HEK293 (cell line): ENCODE results near the gene UCHL3.

ENCODE experiments used
- CTCF ChIA-PET: fragments of 350-600 bp; formaldehyde crosslinking; extraction: SDS; loops from one replicate; lab custom pipeline; 2021; ENCODE audit warnings: antibody characterized with exemption; lab: Yijun Ruan, JAX
- POLR2A ChIA-PET: fragments of 300-600 bp; formaldehyde crosslinking; extraction: SDS; loops from one replicate; lab custom pipeline; 2020; ENCODE audit warnings: antibody characterized with exemption, inconsistent platforms; lab: Yijun Ruan, JAX
- H3K27ac ChIP-seq: fragments of 200-500 bp; sonication (Bioruptor generic); 2 replicates; pipeline ENCODE4 v1.5.1; 2014; ENCODE audit warnings: low read depth, low read length, control low read depth, inconsistent platforms; ENCODE audit errors: extremely low read depth
- H3K36me3 ChIP-seq, 2 experiments: fragments of 200-500 bp in 1 of 2; sonication (Bioruptor generic) in 1 of 2; 1 replicate in 1 of 2; 2 replicates in 1 of 2; pipeline ENCODE4 v1.5.1; 2014 to 2017; ENCODE audit warnings: inconsistent platforms in 2 of 2, low read length in 2 of 2; ENCODE audit not compliant: control insufficient read depth in 2 of 2, insufficient read depth in 1 of 2
- H3K4me1 ChIP-seq: fragments of 200-500 bp; sonication (Bioruptor generic); 2 replicates; pipeline ENCODE4 v1.5.1; 2014; ENCODE audit warnings: mild to moderate bottlenecking, low read length, inconsistent platforms; ENCODE audit not compliant: control insufficient read depth, insufficient read depth
- H3K4me3 ChIP-seq: 2 replicates; pipeline ENCODE4 v1.5.1; 2011; ENCODE audit warnings: low read depth, mild to moderate bottlenecking, control low read depth, low read length, moderate library complexity
- H3K9me3 ChIP-seq: fragments of 200-500 bp; sonication (Bioruptor generic); 2 replicates; pipeline ENCODE4 v1.5.1; 2014; ENCODE audit warnings: low read depth, low read length, inconsistent platforms; ENCODE audit not compliant: control insufficient read depth, insufficient read depth
- GLI2 ChIP-seq: fragments of 450-650 bp; formaldehyde crosslinking; IDR thresholded peaks from 2 replicates; pipeline ENCODE4; 2017; ENCODE audit warnings: missing biosample characterization, missing genetic modification characterization, low read depth, borderline replicate concordance
- GLI4 ChIP-seq: fragments of 450-650 bp; formaldehyde crosslinking; IDR thresholded peaks from 2 replicates; pipeline ENCODE4 v1.5.1; 2016; ENCODE audit warnings: missing biosample characterization, missing genetic modification characterization
- RBAK ChIP-seq: fragments of 450-650 bp; formaldehyde crosslinking; IDR thresholded peaks from 2 replicates; pipeline ENCODE4 v1.5.1; 2016; ENCODE audit warnings: missing biosample characterization, missing genetic modification characterization
- SP7 ChIP-seq: fragments of 450-650 bp; formaldehyde crosslinking; IDR thresholded peaks from 2 replicates; pipeline ENCODE4 v1.5.1; 2016; ENCODE audit warnings: missing biosample characterization, missing genetic modification characterization
- TCF7L2 ChIP-seq: IDR thresholded peaks from 2 replicates; pipeline ENCODE4 v1.6.1; 2011; ENCODE audit warnings: low read depth, mild to moderate bottlenecking, inconsistent platforms, low read length, moderate library complexity, borderline replicate concordance
- ZNF133 ChIP-seq: fragments of 450-650 bp; formaldehyde crosslinking; IDR thresholded peaks from 2 replicates; pipeline ENCODE4 v1.5.1; 2016; ENCODE audit warnings: missing biosample characterization, missing genetic modification characterization
- ZNF174 ChIP-seq: fragments of 450-650 bp; formaldehyde crosslinking; IDR thresholded peaks from 2 replicates; pipeline ENCODE4 v1.5.0; 2017; ENCODE audit warnings: missing biosample characterization, mild to moderate bottlenecking, missing genetic modification characterization
- ZNF335 ChIP-seq: fragments of 450-650 bp; formaldehyde crosslinking; conservative IDR thresholded peaks from 2 replicates; pipeline ENCODE4 v1.5.1; 2016; ENCODE audit warnings: missing biosample characterization, missing genetic modification characterization
- ZNF510 ChIP-seq: fragments of 450-650 bp; formaldehyde crosslinking; IDR thresholded peaks from 2 replicates; pipeline ENCODE4 v1.5.1; 2018; ENCODE audit warnings: mild to moderate bottlenecking, missing genetic modification characterization, missing biosample characterization; ENCODE audit not compliant: insufficient replicate concordance
- ZNF561 ChIP-seq: fragments of 450-650 bp; IDR thresholded peaks from 2 replicates; pipeline ENCODE4 v1.5.1; 2018; ENCODE audit warnings: missing biosample characterization, missing genetic modification characterization, borderline replicate concordance
- ZNF600 ChIP-seq: fragments of 450-650 bp; formaldehyde crosslinking; IDR thresholded peaks from 2 replicates; pipeline ENCODE4 v1.5.1; 2016; ENCODE audit warnings: missing biosample characterization, missing genetic modification characterization
- ZNF623 ChIP-seq: fragments of 450-650 bp; formaldehyde crosslinking; IDR thresholded peaks from 2 replicates; pipeline ENCODE4 v1.5.1; 2016; ENCODE audit warnings: missing biosample characterization, missing genetic modification characterization
- ZNF624 ChIP-seq: fragments of 450-650 bp; formaldehyde crosslinking; IDR thresholded peaks from 2 replicates; pipeline ENCODE4 v1.5.1; 2017; ENCODE audit warnings: missing biosample characterization, missing genetic modification characterization
- ZNF670 ChIP-seq: fragments of 450-650 bp; formaldehyde crosslinking; IDR thresholded peaks from 2 replicates; pipeline ENCODE4 v1.5.1; 2016; ENCODE audit warnings: missing biosample characterization, missing genetic modification characterization, low read depth
- ZNF768 ChIP-seq: fragments of 450-650 bp; formaldehyde crosslinking; IDR thresholded peaks from 2 replicates; pipeline ENCODE4 v1.5.1; 2018; ENCODE audit warnings: missing biosample characterization, mild to moderate bottlenecking, missing genetic modification characterization
- ZNF777 ChIP-seq: fragments of 450-650 bp; formaldehyde crosslinking; IDR thresholded peaks from 2 replicates; pipeline ENCODE4 v1.5.1; 2017; ENCODE audit warnings: missing biosample characterization, missing genetic modification characterization, borderline replicate concordance
- ZNF792 ChIP-seq: fragments of 450-650 bp; formaldehyde crosslinking; IDR thresholded peaks from 2 replicates; pipeline ENCODE4 v1.5.1; 2016; ENCODE audit warnings: missing biosample characterization, missing genetic modification characterization
- ZSCAN23 ChIP-seq: fragments of 450-650 bp; formaldehyde crosslinking; IDR thresholded peaks from 2 replicates; pipeline ENCODE4 v1.5.1; 2016; ENCODE audit warnings: missing biosample characterization, missing genetic modification characterization
- TF ChIP-seq, protein P1 (sequence below): fragments of 450-650 bp; formaldehyde crosslinking; IDR thresholded peaks from 2 replicates; pipeline ENCODE4 v1.5.1; 2016; ENCODE audit warnings: missing biosample characterization, missing genetic modification characterization
- TF ChIP-seq, protein P2 (sequence below): fragments of 450-650 bp; formaldehyde crosslinking; IDR thresholded peaks from 2 replicates; pipeline ENCODE4 v1.5.1; 2016; ENCODE audit warnings: missing biosample characterization, missing genetic modification characterization, low read depth
- TF ChIP-seq, protein P3 (sequence below): fragments of 450-650 bp; formaldehyde crosslinking; IDR thresholded peaks from 2 replicates; pipeline ENCODE4 v1.5.1; 2016; ENCODE audit warnings: missing biosample characterization, missing genetic modification characterization

UCHL3 gene

DNA sequence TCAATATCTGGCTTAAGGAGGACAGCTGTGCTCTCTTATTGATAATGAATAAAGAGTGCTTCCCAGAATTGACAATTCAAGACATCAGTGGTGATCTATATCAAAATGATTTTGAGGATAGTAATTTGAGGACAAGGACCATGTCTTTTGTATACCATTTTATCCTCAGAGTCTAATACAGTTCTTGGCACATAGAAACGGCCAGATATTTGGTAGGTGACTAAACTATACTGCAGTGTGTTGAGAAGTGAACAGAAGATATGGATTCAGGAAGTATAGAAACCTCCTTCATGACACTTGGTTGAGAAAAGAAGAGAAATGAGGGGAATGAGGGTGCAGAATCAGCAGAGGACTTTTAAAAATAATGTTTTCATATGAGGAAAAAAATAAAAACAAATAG is 70.4 kb downstream of the UCHL3 start:
- Histone ChIP-seq H3K27ac (no peak overlapping the region), H3K9me3 (no peaks in the 10 kb centered on the region), H3K4me1 (no peaks in the 10 kb centered on the region), H3K36me3 (peaks cover 0 to 3% of the 10 kb centered on the region in 2 experiments; a peak in 1 of 3 replicates), H3K4me3 (no peak overlapping the region)
- TF ChIP-seq, protein P1, sequence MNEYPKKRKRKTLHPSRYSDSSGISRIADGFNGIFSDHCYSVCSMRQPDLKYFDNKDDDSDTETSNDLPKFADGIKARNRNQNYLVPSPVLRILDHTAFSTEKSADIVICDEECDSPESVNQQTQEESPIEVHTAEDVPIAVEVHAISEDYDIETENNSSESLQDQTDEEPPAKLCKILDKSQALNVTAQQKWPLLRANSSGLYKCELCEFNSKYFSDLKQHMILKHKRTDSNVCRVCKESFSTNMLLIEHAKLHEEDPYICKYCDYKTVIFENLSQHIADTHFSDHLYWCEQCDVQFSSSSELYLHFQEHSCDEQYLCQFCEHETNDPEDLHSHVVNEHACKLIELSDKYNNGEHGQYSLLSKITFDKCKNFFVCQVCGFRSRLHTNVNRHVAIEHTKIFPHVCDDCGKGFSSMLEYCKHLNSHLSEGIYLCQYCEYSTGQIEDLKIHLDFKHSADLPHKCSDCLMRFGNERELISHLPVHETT (tag by site-specific recombination): no peak
- TF ChIP-seq GLI4 (tag by site-specific recombination): no peak
- TF ChIP-seq TCF7L2: no peak
- no peak for TF ChIP-seq ZNF561 (tag by site-specific recombination)
- TF ChIP-seq ZSCAN23 (tag by site-specific recombination): no peak
- TF ChIP-seq ZNF624 (tag by site-specific recombination): no peak
- TF ChIP-seq, protein P2, sequence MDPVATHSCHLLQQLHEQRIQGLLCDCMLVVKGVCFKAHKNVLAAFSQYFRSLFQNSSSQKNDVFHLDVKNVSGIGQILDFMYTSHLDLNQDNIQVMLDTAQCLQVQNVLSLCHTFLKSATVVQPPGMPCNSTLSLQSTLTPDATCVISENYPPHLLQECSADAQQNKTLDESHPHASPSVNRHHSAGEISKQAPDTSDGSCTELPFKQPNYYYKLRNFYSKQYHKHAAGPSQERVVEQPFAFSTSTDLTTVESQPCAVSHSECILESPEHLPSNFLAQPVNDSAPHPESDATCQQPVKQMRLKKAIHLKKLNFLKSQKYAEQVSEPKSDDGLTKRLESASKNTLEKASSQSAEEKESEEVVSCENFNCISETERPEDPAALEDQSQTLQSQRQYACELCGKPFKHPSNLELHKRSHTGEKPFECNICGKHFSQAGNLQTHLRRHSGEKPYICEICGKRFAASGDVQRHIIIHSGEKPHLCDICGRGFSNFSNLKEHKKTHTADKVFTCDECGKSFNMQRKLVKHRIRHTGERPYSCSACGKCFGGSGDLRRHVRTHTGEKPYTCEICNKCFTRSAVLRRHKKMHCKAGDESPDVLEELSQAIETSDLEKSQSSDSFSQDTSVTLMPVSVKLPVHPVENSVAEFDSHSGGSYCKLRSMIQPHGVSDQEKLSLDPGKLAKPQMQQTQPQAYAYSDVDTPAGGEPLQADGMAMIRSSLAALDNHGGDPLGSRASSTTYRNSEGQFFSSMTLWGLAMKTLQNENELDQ (tag by site-specific recombination): no peak
- no peak for TF ChIP-seq SP7
- TF ChIP-seq ZNF768 (tag by site-specific recombination): no peak
- no peak for TF ChIP-seq ZNF510 (tag by site-specific recombination)
- no peak for TF ChIP-seq ZNF335
- TF ChIP-seq, protein P3, sequence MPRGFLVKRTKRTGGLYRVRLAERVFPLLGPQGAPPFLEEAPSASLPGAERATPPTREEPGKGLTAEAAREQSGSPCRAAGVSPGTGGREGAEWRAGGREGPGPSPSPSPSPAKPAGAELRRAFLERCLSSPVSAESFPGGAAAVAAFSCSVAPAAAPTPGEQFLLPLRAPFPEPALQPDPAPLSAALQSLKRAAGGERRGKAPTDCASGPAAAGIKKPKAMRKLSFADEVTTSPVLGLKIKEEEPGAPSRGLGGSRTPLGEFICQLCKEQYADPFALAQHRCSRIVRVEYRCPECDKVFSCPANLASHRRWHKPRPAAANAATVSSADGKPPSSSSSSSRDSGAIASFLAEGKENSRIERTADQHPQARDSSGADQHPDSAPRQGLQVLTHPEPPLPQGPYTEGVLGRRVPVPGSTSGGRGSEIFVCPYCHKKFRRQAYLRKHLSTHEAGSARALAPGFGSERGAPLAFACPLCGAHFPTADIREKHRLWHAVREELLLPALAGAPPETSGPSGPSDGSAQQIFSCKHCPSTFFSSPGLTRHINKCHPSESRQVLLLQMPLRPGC (tag by site-specific recombination): no peak
- no peak for TF ChIP-seq ZNF133 (tag by site-specific recombination)
- no peak for TF ChIP-seq ZNF777 (tag by site-specific recombination)
- no peak for TF ChIP-seq ZNF670 (tag by site-specific recombination)
- TF ChIP-seq ZNF623 (tag by site-specific recombination): no peak
- TF ChIP-seq RBAK (tag by site-specific recombination): no peak
- no peak for TF ChIP-seq ZNF792 (tag by site-specific recombination)
- TF ChIP-seq ZNF174 (tag by site-specific recombination): no peak
- TF ChIP-seq ZNF600 (tag by site-specific recombination): no peak
- POLR2A ChIA-PET: no interaction called here
- CTCF ChIA-PET: interaction anchor here (1.0 kb wide), 1 partner anchor 76 kb away, joined by 3 read pairs; no protein-coding TSS in a partner anchor

DNA sequence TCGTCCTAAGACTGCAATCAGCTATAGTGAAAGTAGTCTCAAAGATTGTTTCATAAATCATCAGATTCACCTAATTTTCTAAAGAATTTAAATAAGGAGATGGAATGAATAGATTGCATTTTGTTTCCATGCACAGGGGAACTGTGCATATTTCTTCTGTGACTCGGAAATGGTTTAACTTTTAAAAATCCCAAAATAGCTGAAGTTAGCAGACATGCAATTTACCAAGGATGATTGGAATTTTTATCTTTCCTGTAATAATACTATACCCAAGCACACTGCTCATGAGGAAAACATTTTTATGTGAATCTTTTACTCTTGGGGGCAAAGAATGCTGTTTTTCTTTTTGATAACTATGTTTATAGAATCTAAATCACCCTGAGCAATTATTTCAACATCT is 71.6 kb downstream of the UCHL3 start:
- Histone ChIP-seq H3K36me3 (peaks cover 0 to 7% of the 10 kb centered on the region in 2 experiments; a peak in 1 of 3 replicates), H3K27ac (no peak overlapping the region), H3K4me1 (no peaks in the 10 kb centered on the region), H3K9me3 (no peaks in the 10 kb centered on the region), H3K4me3 (no peak overlapping the region)
- ChIA-PET CTCF (interaction anchor here (0.6 to 1.6 kb wide), 3 partner anchors 12 to 67 kb away, joined by 3 to 4 read pairs (median 3); no protein-coding TSS in a partner anchor), POLR2A (no interaction called here)
- no peak for TF ChIP-seq GLI2 (tag by site-specific recombination)
